ENCODE results near the gene STAC3.
"Not testable (repeated sequence)": the region's sequence is repeated elsewhere in the genome, so short reads cannot be mapped to it uniquely, and the experiment has no call there.

- not testable (repeated sequence) for TF ChIP-seq CTCF, POLR2A (IDR thresholded peaks at IDR 0.05)
Observed at GRCh38 chr12:57276233-57276632, 25.2 kb upstream of the STAC3 start.
